IPS-18a (cell line): ENCODE data around the gene TMEM154.

Experiments used
- H3K27ac ChIP-seq: one replicate; pipeline ENCODE4 v1.5.1; 2013; ENCODE audit warnings: low read length
- H3K27me3 ChIP-seq: one replicate; pipeline ENCODE4 v1.6.1; 2013; ENCODE audit warnings: mild to moderate bottlenecking, low read length; ENCODE audit not compliant: control insufficient read depth, insufficient read depth
- H3K36me3 ChIP-seq: one replicate; pipeline ENCODE4 v1.6.1; 2013; ENCODE audit warnings: low read depth, low read length; ENCODE audit not compliant: control insufficient read depth
- H3K4me1 ChIP-seq: one replicate; pipeline ENCODE4 v1.6.1; 2013; ENCODE audit warnings: low read depth, low read length; ENCODE audit not compliant: control insufficient read depth
- H3K4me3 ChIP-seq: one replicate; pipeline ENCODE4 v1.5.1; 2013; ENCODE audit warnings: low read length
- H3K9ac ChIP-seq: one replicate; pipeline ENCODE4 v1.6.1; 2013; ENCODE audit warnings: mild to moderate bottlenecking, low read length, moderate library complexity
- H3K9me3 ChIP-seq: one replicate; pipeline ENCODE4 v1.6.1; 2013; ENCODE audit warnings: low read depth, low read length; ENCODE audit not compliant: control insufficient read depth

TMEM154 gene

GRCh38 chr4:152663203-152664066, 16.4 kb downstream of the TMEM154 start:
- Histone ChIP-seq H3K36me3 (no peaks in the 10 kb centered on the region), H3K4me3 (no peak overlapping the region), H3K9me3 (no peaks in the 10 kb centered on the region), H3K9ac (no peak overlapping the region), H3K27me3 (no peaks in the 10 kb centered on the region), H3K4me1 (peaks cover 9% of the 10 kb centered on the region), H3K27ac (no peak overlapping the region)

- Histone ChIP-seq H3K27ac (no peak overlapping the region), H3K27me3 (no peaks in the 10 kb centered on the region), H3K9ac (no peak overlapping the region), H3K4me1 (peaks cover 7% of the 10 kb centered on the region), H3K36me3 (no peaks in the 10 kb centered on the region), H3K4me3 (no peak overlapping the region), H3K9me3 (peaks cover 7% of the 10 kb centered on the region)
Observed at GRCh38 chr4:152661649-152662048, 18.1 kb downstream of the TMEM154 start.

GRCh38 chr4:152660526-152660925, 19.3 kb downstream of the TMEM154 start:
- Histone ChIP-seq H3K9me3 (peaks cover 7% of the 10 kb centered on the region), H3K27me3 (no peaks in the 10 kb centered on the region), H3K36me3 (no peaks in the 10 kb centered on the region), H3K9ac (no peak overlapping the region), H3K4me1 (peaks cover 7% of the 10 kb centered on the region), H3K4me3 (no peak overlapping the region), H3K27ac (no peak overlapping the region)

- Histone ChIP-seq H3K9ac (no peak overlapping the region), H3K27me3 (no peaks in the 10 kb centered on the region), H3K4me1 (peaks cover 4% of the 10 kb centered on the region), H3K27ac (no peak overlapping the region), H3K4me3 (no peak overlapping the region), H3K9me3 (peaks cover 7% of the 10 kb centered on the region), H3K36me3 (no peaks in the 10 kb centered on the region)
Observed at GRCh38 chr4:152659806-152660205, 20.0 kb downstream of the TMEM154 start.

GRCh38 chr4:152657657-152658056, 22.1 kb downstream of the TMEM154 start:
- no peak overlapping the region for H3K27ac ChIP-seq
- peaks cover 7% of the 10 kb centered on the region for H3K9me3 ChIP-seq
- H3K36me3 ChIP-seq = no peaks in the 10 kb centered on the region
- no peaks in the 10 kb centered on the region for H3K4me1 ChIP-seq
- no peak overlapping the region for H3K9ac ChIP-seq
- H3K27me3 ChIP-seq = no peaks in the 10 kb centered on the region
- no peak overlapping the region for H3K4me3 ChIP-seq

GRCh38 chr4:152655272-152656129, 24.3 kb downstream of the TMEM154 start:
- H3K27ac ChIP-seq = no peak overlapping the region
- peaks cover 7% of the 10 kb centered on the region for H3K9me3 ChIP-seq
- H3K4me3 ChIP-seq = no peak overlapping the region
- no peak overlapping the region for H3K9ac ChIP-seq
- H3K27me3 ChIP-seq = no peaks in the 10 kb centered on the region
- no peaks in the 10 kb centered on the region for H3K4me1 ChIP-seq
- no peaks in the 10 kb centered on the region for H3K36me3 ChIP-seq

- Histone ChIP-seq H3K4me3 (no peak overlapping the region), H3K27ac (no peak overlapping the region), H3K9ac (no peak overlapping the region), H3K4me1 (no peaks in the 10 kb centered on the region), H3K36me3 (no peaks in the 10 kb centered on the region), H3K9me3 (no peaks in the 10 kb centered on the region), H3K27me3 (no peaks in the 10 kb centered on the region)
Observed at GRCh38 chr4:152652102-152652501, 27.7 kb downstream of the TMEM154 start.

- Histone ChIP-seq H3K27me3 (no peaks in the 10 kb centered on the region), H3K27ac (no peak overlapping the region), H3K9ac (no peak overlapping the region), H3K36me3 (no peaks in the 10 kb centered on the region), H3K9me3 (no peaks in the 10 kb centered on the region), H3K4me1 (no peaks in the 10 kb centered on the region), H3K4me3 (no peak overlapping the region)
Observed at GRCh38 chr4:152651473-152652060, 28.2 kb downstream of the TMEM154 start.

GRCh38 chr4:152646221-152646620, 33.6 kb downstream of the TMEM154 start:
- H3K27me3 ChIP-seq = no peaks in the 10 kb centered on the region
- no peak overlapping the region for H3K27ac ChIP-seq
- H3K4me3 ChIP-seq = no peak overlapping the region
- no peak overlapping the region for H3K9ac ChIP-seq
- H3K36me3 ChIP-seq = no peaks in the 10 kb centered on the region
- no peaks in the 10 kb centered on the region for H3K9me3 ChIP-seq
- H3K4me1 ChIP-seq = peaks cover 17% of the 10 kb centered on the region

GRCh38 chr4:152644130-152644529, 35.7 kb downstream of the TMEM154 start:
- H3K27ac ChIP-seq = no peak overlapping the region
- no peaks in the 10 kb centered on the region for H3K27me3 ChIP-seq
- H3K9me3 ChIP-seq = no peaks in the 10 kb centered on the region
- H3K36me3 ChIP-seq = no peaks in the 10 kb centered on the region
- H3K9ac ChIP-seq = no peak overlapping the region
- H3K4me3 ChIP-seq = no peak overlapping the region
- peaks cover 29% of the 10 kb centered on the region for H3K4me1 ChIP-seq

- Histone ChIP-seq H3K36me3 (no peaks in the 10 kb centered on the region), H3K27ac (no peak overlapping the region), H3K9ac (no peak overlapping the region), H3K4me3 (no peak overlapping the region), H3K4me1 (peaks cover 29% of the 10 kb centered on the region), H3K27me3 (no peaks in the 10 kb centered on the region), H3K9me3 (no peaks in the 10 kb centered on the region)
Observed at GRCh38 chr4:152643153-152644035, 36.4 kb downstream of the TMEM154 start.
